Myocyte (in vitro differentiated cells): ENCODE measurements around the gene IGSF22. TPM values are rescaled to one million over a fixed set of nuclear protein-coding genes. Genes with fewer than 3 reads are reported as not detected.

Experiments
- DNase-seq: peaks from one replicate; pipeline ENCODE4 v3.0.0-alpha.2; 2012; ENCODE audit warnings: low read depth
- total RNA-seq: library from RNA; depleted of rRNA; stranded (reverse); fragments of >200 nt; gene quantifications from 2 replicates; pipeline ENCODE4 v1.2.3, GENCODE V29; 2014

IGSF22 gene
- total RNA-seq, 1 donor from 2014 or later: 34.5 TPM

DNA sequence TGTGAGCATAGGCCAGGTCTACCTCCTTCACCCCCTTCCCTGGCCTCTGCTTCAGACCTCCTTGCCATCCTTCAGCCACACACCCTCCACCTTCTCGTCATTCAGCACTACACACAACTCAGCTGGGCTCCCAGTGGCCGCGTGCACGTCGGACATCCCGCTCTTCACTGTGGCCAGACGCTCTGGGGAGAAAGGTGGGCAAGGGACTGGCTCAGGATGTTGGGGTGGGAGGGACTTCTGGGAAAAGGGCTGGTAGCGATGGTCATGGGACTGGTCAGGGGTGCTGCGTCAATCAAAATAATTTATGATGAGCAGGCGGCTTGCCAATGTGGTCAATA, 11.6 kb downstream of the IGSF22 start:
- no peak for DNase-seq

GRCh38 chr11:18713646-18714442, 12.1 kb downstream of the IGSF22 start:
- DNase-seq: no peak

- DNase-seq: no peak
Measured at GRCh38 chr11:18710545-18710944, 15.4 kb downstream of the IGSF22 start.

- no peak for DNase-seq
Measured at GRCh38 chr11:18709414-18709813, 16.6 kb downstream of the IGSF22 start.

- DNase-seq: no peak
Measured at GRCh38 chr11:18707811-18708340, 18.1 kb downstream of the IGSF22 start.

DNA sequence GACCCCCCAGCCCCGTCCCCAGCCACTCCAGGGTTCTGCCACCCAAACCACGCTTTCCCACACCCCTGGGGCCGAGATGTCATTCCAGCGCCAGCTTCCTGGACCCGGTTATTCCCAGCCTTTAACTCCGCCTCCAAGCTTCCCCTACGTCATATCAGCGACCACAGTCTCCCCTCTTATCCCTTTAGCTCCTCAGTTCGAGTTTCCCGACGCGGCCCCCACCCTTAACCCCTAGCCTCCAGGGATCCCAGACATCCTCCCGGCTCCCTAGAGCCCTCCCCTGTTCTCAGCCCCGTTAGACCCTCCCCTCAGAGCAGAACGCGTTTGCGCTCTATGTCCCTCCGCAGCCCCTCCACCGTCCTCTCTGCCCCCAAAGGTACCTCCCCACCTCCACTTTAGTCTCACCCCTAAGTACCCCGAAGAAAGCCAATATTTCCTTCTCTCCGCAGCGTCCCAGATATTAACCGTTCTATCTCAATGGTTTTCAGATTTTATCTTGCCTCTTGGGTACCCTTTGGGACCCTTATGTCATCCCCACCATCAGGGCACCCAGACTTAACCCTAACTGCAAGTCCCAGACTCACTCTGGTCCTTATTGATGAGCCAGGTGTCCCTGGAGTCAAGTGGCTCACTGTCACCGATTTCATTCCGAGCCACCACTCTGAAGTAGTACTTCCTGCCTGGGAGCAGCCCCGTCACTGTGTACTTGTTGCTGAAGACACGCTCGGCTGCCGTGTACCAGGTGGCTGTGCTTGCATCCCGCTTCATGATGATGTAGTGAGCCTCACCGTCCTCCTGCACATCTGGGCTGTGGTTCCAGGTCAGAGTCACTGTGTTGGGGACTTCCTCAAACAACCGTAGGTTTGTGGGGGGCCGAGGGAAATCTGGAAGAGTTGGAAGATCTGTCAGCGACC, 19.4 kb downstream of the IGSF22 start:
- DNase-seq: peak; percentile 41

GRCh38 chr11:18705651-18706281, 20.2 kb downstream of the IGSF22 start:
- peak; percentile 58 for DNase-seq

- no peak for DNase-seq
Measured at GRCh38 chr11:18704698-18705097, 21.3 kb downstream of the IGSF22 start.

DNA sequence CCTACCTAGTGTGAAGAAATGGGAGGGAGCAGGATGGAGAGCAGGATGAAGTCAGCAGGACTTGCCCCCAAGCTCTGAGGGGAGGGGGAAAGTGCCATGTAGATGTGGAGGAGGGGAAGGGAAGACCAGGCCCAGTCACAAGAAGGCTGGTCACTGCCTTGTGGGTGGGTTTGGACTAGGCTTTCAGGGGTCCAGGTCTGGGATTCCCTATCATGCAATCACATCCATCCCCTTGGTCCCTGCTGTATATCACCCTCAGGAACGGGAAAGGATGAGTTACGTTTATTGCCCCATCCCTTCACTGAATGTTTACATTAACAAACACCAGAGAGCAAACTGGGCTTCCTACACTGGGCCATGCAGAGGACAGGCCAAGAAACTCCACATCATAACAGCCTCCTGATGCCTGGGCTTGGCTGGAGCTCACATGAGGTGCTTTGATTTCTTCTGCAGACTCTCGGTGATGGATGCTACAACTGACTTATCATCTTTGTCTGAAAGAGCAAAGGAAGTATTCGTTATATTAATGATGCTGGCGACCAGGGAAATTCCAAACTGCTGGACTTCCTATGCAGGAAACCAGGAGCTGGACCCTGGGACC, 21.8 kb downstream of the IGSF22 start:
- no peak for DNase-seq

GRCh38 chr11:18703001-18703763, 22.8 kb downstream of the IGSF22 start:
- peak; percentile 47 for DNase-seq

DNA sequence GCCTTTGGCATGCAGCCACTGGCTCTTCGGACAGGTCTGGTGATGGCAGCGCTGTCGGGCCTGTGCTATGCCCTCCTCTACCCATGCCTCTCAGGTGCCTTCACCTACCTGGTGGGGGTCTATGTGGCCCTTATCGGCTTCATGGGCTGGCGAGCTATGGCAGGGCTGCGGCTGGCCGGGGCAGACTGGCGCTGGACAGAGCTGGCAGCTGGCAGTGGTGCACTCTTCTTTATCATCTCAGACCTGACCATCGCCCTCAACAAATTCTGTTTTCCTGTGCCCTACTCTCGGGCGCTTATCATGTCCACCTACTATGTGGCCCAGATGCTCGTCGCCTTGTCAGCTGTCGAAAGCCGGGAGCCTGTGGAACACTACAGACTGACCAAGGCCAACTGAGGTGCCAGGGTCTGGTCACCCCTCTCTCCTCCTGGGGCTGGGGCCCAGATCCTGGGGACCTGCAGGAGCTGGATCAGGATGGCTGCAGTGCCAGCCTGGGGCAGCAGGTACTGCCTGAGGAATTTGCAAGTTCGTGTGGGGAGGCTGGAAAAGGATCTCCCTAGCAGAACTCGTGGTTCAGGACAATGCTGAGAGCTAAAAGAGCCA, 24.3 kb downstream of the IGSF22 start:
- DNase-seq: no peak

GRCh38 chr11:18700872-18701271, 25.1 kb downstream of the IGSF22 start:
- DNase-seq: no peak

GRCh38 chr11:18700375-18700774, 25.6 kb downstream of the IGSF22 start:
- peak; percentile 91 for DNase-seq

DNA sequence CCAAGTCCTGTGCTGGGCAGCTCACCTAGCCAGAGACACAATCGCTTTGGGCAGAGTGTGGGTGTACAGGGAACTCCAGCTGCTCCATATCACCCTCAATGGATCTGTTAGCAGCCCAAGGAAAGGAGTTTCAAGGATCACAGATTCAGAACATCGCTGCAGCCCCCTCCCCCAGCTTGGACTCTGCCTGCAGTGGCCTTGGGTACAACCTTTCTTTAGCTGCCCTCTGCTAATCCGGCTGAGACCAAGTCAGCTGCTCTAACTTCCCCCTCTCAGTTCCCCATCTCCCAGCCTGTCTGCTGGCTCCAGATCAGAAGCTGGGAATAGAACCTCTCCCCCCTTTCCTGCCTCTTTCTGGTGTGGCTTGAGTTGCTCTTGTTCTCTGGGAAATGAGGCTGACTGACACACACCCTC, 26.1 kb downstream of the IGSF22 start:
- DNase-seq: peak; percentile 77

- no peak for DNase-seq
Measured at GRCh38 chr11:18699269-18699596, 26.8 kb downstream of the IGSF22 start.

- peak; percentile 91 for DNase-seq
Measured at GRCh38 chr11:18698341-18699268, 27.4 kb downstream of the IGSF22 start, which contains the start of gene TMEM86A. TMEM86A (plus strand) TSS chr11:18698779; CDS start chr11:18698887, 108 bp downstream.

DNA sequence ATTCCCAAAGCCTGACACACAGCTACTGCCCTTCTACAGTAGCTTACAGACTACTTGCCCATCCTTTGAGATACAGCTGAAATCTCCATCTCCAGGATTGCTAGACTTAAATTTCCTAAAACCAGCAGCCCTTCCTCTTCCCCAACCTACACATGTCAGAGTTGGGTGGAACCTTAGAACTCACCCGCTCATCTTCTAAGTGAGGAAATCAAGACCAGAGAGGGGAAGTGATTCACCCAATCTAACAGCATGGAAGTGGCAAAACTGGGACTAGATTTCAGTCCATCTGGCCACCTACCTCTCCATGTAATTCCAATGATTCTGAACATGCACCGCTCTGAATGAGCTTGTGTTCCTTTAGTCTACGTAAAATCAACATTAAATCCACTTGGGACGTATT, 28.4 kb downstream of the IGSF22 start:
- no peak for DNase-seq

GRCh38 chr11:18696638-18697225, 29.3 kb downstream of the IGSF22 start:
- peak; percentile 43 for DNase-seq
